ENCODE measurements around the gene HOXB6.

The HOXB6 gene

DNA sequence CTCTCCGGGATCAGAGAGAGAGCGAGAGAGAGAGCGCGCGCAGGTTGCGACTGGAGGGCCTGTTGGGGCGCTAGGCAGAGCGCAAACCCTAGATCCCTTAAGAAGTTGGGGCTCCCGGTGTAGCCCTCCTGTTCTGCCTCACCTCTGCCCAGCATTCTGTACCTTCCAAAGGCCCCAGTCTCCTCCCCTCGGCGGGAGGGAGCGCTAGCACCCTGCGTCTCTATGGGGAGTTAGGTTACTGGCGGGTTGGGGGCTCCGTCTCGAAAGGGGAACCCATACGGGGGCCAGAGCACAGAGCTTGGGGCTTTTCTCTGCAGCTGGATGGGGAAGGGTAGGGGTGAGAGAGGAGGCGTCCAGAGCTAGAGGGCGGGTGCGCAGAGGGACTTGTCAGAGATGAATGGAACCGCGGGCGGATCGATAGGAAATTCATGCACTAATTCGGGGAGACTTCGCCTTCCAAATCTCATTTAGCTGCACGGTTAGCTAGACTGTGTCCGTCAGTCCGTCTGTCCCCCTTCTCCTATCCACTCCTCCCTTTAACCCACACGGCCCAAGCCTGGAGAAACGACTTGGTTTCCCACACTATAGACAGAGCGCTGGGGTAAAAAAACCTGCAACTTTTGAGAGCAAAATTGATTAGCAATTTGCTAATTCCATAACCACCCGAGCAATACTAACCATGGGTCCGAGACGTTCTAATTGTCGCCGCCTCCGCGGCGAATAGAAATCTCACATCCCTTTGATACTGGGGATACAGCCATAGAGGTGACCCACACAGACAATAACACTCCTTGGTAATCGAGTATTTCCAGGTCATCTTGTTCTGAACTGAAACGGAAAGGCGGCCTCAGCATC, 25.9 kb downstream of the HOXB6 start:
- no peak for FAIRE-seq

- FAIRE-seq: no peak
These were observed 26.7 kb downstream of the HOXB6 start, which contains the start of gene HOXB4 for GRCh38 chr17:48577946-48578615. TSS of gene HOXB4 (minus strand) at chr17:48578350. CDS start at chr17:48578319, 31 bp downstream.

DNA sequence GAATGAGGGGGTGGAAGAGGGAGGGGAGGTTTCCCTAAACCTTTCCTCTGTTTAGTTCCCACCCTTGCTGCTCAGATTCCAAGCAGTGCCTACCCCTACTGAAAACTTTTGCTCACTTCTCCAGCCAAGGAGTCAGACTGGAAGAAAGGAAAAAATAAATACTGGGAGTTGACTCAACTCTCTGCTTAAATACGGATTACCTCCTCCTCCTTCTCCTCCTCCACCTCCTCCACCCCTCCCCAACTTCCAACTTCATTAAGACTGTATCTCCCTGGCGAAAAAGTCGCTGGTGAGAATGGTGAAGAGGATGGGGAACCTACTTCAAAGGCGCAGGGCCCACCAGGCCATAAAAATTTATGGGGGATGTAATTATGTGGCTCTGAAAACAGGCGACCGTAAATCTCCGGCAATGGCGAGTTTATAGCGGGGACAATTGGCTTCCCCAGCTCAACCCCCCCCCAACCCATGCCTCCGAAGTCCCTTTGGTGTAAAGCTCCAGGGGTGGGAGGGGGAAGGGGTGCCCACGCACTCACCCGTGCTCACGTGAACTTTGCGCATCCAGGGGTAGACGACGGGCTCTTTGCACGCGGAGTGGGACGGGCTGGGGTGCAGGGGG, 27.3 kb downstream of the HOXB6 start:
- no peak for FAIRE-seq

DNA sequence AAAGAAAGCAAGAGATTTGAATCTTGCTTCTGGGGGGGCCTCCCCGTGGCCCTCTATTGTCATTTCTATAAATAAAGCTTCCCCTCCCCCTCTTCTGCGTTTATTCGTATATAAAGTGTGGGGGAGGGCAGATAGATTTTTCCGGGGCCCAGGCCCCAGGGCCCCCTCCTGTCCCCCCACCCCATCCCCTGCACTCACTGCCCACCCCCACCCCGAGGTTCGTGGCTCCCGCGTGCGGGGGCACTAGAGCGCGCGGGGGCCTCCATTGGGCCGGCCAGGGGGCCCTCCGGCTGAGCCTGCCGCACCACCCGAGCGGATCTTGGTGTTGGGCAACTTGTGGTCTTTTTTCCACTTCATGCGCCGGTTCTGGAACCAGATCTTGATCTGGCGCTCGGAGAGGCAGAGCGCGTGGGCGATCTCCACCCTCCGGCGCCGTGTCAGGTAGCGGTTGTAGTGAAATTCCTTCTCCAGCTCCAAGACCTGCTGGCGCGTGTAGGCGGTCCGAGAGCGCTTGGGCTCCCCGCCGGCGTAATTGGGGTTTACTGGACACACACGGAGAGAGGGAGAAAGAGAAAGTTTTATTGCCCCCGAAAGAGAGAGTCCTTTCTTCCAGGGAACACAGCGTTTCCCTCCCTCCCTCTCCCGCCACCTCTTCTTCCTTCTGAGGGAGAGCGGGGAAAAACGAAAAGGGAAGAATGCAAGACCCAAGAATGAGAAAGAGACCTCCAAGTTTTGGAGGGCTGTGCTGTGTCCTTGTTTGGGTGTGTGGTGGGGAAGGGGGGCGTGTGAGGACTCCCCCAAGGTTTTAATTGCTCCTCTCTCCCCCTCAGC, 28.1 kb downstream of the HOXB6 start:
- FAIRE-seq: no peak

DNA sequence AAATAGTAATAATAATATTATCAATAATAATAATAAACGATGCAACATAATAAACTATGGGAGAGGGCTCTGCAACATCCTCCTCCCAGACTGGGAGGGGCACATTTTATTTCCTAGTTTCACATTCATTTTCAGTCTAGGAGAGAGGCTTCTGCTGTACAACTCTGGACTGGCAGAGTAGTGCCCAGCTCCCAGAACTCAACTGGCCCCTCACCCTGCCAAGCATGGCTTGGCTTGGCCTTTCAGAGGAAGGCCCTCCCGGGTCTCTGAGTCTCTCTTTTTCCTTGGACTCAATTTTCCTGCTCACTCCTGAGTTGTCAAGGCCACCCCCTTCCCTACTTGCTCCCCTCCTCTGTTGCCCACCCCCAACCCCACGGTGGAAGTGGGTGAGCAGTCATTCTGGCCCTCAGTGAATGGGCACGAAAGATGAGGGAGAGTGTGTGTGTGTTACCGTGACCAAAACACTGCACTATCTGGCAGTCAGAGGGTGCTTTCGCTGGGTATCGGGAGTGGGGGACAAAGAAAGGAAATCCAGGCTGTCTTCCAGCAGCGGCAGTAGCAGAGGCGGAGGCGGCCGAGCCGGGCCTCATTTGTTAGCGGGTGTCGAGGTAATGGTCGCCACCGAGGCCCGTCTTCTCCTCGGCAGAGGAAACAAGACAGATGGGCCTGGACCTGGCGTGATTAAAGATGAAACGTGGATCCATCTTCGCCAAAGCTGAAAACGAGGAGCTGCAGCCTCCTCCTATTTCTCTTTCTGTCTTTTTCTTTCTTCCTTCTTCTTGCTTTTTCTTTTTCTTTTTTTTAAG, 28.9 kb downstream of the HOXB6 start:
- no peak for FAIRE-seq

DNA sequence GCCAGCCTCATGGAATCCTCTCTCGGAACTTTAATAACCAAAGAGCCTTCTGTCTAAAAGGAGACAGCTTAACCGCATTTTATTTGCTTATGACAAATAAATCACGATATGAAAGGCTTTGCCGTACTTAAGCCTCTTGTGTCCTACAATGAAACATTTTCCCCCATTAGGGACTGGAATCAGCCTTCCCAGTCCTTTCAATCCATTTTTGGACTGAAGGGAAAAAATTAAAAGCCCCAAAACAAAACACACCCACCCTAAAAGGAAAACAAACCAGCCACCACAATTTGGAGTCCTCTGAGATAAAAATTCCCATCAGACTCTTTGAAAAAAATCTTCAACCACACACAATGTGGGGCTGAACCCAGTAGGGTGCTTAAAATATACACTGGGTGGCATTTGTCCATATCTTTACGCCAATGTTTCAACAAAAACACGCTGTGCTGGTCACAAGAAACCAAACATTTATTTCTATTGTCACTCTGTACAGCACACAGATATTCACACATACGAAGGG, 29.7 kb downstream of the HOXB6 start:
- FAIRE-seq: no peak

GRCh38 chr17:48574505-48575065, 30.2 kb downstream of the HOXB6 start:
- no peak for FAIRE-seq

DNA sequence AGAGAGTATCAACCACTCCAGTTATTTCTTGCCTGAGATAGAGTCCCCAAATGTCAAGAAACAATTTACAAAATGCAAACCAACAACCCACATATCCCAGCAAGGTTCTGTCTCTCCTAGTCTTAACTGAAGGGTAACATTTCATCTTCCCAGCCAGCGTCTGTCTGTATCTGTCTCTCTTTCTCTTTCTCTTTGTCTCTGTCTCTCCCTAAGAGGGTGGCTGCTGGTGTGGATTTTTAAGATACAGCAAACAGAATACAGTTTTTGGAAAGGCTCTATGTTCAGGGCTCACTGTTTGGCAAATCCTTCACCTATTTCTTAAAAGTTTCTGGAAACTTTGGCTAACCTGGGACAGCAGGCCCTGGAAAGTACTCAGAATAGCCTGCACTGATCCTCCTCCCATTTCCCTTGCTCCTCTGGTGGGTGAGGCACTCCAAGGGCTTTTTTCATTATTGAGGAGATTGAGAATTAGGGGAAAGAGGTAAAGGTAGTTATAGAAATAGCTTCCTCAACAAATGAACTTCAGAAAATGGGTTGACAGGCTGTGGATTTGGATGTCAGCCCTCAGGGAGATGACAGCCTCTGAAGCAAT, 32.9 kb downstream of the HOXB6 start:
- FAIRE-seq: no peak

DNA sequence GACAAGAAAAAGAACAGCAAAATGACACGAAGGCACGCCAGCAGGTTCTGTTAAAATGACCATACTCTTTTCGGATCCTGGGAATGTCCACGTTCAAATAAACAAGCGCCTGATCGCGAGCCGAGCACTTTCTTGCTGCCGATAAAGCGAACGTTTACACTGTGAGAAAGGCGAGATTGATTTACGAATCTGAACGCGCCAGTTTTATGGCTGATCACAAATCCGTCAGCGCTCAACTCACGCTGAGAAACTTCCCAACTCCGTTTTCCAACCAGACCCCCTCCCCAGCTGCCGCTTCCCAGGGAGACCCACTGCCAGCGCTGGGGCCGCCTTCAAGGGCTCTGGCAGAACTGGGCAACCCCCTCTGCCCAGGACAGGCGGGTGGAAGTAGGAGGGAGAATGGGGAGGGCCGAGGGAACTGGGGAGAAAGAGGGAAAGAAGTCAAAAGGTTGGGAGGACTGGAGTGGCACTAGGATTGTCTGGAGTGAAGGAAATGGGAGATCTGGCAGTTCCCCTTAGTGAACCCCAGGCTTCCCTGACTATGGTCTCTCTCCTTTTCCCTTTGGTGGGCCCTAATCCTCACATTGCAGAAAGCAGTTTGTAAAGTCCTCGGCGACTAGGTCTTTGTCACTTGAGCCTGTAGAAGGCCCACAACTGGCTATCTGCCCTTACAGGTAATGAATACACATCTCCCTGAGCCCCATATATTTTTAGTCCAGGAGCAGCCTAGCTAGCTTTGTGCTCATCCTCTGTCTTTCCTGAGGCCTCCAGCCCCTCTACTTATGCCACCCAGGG, 33.6 kb downstream of the HOXB6 start:
- no peak for FAIRE-seq

GRCh38 chr17:48570325-48571023, 34.3 kb downstream of the HOXB6 start:
- FAIRE-seq: no peak

GRCh38 chr17:48569674-48570324, 35.0 kb downstream of the HOXB6 start:
- FAIRE-seq: no peak

DNA sequence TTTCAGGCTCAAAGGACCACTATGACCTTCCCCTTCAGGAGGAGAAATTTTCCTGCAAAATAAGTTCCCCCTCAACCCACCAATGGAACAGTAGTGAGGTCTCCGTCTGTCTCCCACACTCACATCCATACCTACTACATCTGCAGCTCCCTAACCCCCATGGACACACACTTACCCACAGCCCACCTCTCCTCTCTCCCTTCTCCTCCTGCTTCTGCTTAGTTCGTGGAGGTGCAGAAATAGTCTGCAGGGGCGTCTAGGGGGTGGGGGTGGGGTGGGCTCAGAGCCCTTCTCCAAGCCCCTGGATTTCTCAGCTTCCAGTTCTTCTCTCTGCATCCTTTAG, 35.6 kb downstream of the HOXB6 start:
- FAIRE-seq: no peak

DNA sequence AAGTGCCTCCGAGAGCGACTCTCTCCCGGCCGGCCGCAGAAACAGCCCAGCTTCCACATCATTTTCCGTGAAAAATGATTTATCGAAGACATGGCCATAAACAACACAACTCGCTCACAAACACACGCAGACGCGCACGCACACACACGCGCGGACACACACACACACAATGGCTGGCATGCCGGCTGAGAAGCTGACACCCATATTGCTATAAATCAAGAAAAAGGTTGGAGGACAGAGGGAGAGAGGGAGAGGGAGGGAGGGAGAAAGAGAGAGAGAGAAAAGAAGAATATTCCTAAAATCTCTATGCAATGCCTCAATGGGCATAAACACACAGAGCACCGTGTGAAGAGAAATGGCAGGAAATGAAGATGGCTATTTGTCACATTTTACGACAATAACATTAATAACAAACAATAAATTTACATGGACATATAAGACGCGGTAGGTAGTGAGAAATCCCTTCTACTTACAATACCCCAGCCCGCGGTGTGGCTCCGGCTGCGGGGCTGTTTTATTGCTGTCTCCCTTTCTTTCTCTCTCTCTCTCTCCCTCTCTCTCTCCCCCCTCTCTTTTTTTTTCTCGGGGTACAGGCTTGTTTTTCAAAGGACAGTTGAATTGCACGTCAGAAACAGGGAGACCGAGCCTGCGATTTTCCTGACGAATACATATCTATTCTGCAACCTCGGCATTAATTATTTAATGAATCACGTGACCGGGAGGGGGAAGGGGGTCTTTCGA, 36.1 kb downstream of the HOXB6 start:
- FAIRE-seq: no peak

GRCh38 chr17:48567646-48568354, 37.0 kb downstream of the HOXB6 start:
- FAIRE-seq: no peak

DNA sequence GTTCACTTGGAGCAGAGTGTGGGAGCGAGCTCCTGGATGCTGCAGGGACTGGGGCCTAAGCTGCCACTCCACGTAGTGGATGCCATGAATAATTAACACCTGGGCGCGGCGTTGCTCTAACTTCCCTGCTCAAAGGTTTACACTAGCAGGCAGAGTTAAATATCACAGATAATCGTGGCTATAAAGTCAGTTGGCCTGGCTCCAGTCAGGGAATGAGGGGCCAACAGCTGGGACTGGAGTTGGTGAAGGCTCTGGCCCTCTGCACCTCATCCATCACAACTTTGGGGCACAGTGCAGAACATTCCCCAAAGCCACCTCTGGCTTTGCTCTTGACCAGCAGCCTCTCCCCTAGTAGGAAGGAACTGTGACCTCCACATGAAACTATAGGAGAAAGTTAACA, 37.6 kb downstream of the HOXB6 start:
- FAIRE-seq: no peak

GRCh38 chr17:48566717-48567116, 38.1 kb downstream of the HOXB6 start:
- FAIRE-seq: no peak

DNA sequence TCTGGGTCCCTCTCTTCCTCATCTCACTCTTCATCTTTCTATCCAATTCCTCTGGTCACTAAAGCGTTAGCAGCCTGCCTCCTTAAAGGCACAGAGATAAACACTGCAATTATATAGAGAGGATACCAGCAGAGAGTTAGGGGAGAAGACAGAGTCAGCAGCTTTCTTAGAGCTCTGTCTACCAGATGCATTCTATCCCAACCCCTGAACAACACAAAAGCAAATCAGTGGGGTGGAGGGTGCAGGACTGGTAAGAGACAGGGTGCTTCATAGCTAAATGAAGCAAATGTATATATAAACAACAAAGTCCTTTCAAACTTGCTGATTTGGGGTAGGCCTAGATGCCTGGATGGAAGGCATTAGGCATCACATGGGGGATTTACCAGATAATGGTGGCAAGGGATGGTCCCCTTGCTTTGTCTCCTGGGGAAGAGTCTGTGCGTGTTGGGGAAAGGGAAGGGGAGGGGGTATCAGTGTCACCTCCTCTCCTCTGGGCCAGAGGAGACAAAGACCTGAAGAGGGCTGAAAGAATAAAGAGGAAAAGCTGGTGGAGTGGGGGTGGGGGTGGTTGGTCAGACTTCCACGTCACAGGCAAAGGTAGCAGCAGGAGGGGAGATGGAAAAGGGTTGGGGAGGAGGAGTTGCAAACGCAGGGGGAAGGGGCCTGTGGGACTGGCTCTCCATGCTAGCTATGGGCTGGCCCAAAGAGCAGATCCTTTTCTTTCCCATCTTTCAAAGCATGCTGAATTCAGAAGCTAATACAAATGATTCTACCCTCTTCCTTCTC, 38.7 kb downstream of the HOXB6 start:
- FAIRE-seq: no peak
